ENCODE results near the gene EXOSC1. TPM values are rescaled to one million over a fixed set of nuclear protein-coding genes. Genes with fewer than 3 reads are reported as not detected.

Gene EXOSC1
- total RNA-seq, 1 experiment from 2014 or later: 60.3 TPM

DNA sequence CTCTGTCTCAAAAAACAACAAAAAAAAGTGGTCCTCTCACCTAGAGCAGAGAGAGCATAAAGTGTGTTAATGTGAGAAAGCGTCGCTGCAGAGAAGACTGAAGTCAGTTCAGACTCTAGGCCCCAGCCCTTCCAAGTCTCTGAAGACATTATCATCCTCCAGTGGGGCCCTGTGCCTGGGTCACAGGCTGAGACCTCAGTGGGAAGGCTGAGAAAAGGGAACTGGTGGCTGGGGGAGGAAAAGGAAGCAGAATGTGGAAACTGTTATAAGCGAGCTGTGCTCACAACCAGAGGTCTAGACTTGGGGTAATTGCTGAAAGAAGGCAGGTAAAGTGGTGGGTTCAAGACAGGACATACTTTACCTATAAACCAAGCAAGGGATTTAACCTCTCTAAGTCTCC lies 39.7 kb downstream of the EXOSC1 start:
- Histone ChIP-seq H3K27ac (ENCODE audit: low read length) (no peak overlapping the region), H3K36me3 (ENCODE audit: control insufficient read depth, insufficient read depth, low read length) (no peaks in the 10 kb centered on the region), H3K9me3 (ENCODE audit: control insufficient read depth, insufficient read depth, low read depth, low read length) (no peaks in the 10 kb centered on the region), H3K4me1 (ENCODE audit: control insufficient read depth, insufficient read depth, low read length) (no peaks in the 10 kb centered on the region), H3K27me3 (ENCODE audit: control insufficient read depth, insufficient read depth, low read length) (no peaks in the 10 kb centered on the region), H3K4me3 (ENCODE audit: low read depth in 2 of 2, low read length in 2 of 2) (no peak overlapping the region)
- intact Hi-C loops (cut with micrococcal nuclease; ENCODE audit: unreplicated experiment) (no loop called here), in situ Hi-C loops (cut with HindIII; ENCODE audit: low pct_unique_long_range_greater_than_20kb, low sequenced_read_pairs) (no loop called here)
- no TSS peak for BruUV-seq (replicated peaks)
- ChIA-PET CTCF (interaction anchor here (1.5 kb wide), 1 partner anchor 28 kb away, joined by 7 read pairs; no protein-coding TSS in a partner anchor), POLR2A (no interaction called here)
- DNase-seq (ENCODE audit: low read depth, low spot score): no peak
- no peak for ATAC-seq
- TF ChIP-seq SIN3A (IDR thresholded peaks at IDR 0.05; ENCODE audit: borderline replicate concordance, insufficient read depth, low read depth, low read length) (no peak), POLR2AphosphoS5 (IDR thresholded peaks at IDR 0.05; ENCODE audit: low read depth, low read length) (no peak), TCF7L2 (IDR thresholded peaks at IDR 0.05; ENCODE audit: low read depth, low read length) (no peak)
- TF ChIP-seq, protein P1, sequence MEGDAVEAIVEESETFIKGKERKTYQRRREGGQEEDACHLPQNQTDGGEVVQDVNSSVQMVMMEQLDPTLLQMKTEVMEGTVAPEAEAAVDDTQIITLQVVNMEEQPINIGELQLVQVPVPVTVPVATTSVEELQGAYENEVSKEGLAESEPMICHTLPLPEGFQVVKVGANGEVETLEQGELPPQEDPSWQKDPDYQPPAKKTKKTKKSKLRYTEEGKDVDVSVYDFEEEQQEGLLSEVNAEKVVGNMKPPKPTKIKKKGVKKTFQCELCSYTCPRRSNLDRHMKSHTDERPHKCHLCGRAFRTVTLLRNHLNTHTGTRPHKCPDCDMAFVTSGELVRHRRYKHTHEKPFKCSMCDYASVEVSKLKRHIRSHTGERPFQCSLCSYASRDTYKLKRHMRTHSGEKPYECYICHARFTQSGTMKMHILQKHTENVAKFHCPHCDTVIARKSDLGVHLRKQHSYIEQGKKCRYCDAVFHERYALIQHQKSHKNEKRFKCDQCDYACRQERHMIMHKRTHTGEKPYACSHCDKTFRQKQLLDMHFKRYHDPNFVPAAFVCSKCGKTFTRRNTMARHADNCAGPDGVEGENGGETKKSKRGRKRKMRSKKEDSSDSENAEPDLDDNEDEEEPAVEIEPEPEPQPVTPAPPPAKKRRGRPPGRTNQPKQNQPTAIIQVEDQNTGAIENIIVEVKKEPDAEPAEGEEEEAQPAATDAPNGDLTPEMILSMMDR (IDR thresholded peaks at IDR 0.05): no peak
- TF ChIP-seq, protein P2, sequence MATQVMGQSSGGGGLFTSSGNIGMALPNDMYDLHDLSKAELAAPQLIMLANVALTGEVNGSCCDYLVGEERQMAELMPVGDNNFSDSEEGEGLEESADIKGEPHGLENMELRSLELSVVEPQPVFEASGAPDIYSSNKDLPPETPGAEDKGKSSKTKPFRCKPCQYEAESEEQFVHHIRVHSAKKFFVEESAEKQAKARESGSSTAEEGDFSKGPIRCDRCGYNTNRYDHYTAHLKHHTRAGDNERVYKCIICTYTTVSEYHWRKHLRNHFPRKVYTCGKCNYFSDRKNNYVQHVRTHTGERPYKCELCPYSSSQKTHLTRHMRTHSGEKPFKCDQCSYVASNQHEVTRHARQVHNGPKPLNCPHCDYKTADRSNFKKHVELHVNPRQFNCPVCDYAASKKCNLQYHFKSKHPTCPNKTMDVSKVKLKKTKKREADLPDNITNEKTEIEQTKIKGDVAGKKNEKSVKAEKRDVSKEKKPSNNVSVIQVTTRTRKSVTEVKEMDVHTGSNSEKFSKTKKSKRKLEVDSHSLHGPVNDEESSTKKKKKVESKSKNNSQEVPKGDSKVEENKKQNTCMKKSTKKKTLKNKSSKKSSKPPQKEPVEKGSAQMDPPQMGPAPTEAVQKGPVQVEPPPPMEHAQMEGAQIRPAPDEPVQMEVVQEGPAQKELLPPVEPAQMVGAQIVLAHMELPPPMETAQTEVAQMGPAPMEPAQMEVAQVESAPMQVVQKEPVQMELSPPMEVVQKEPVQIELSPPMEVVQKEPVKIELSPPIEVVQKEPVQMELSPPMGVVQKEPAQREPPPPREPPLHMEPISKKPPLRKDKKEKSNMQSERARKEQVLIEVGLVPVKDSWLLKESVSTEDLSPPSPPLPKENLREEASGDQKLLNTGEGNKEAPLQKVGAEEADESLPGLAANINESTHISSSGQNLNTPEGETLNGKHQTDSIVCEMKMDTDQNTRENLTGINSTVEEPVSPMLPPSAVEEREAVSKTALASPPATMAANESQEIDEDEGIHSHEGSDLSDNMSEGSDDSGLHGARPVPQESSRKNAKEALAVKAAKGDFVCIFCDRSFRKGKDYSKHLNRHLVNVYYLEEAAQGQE (IDR thresholded peaks at IDR 0.05; ENCODE audit: insufficient read depth in 1 of 2, low read depth in 2 of 2, low read length in 1 of 2): no peak

DNA sequence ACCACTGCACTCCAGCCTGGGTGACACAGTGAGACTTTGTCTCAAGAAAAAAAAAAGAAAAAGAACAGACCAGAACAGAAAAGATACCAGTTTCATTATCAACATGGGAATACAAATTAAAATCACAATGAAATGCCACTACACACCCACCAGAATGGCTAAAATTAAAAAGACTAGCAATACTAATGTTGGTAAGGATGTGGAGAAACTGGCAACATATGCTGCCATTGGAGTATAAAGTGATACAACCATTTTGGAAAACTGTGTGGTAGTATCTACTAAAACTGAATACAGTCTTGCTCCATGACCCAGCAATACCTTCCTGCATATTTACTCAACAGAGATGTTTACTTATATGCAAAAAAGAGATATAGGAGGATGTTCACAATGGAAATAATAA lies 41.8 kb downstream of the EXOSC1 start:
- ChIA-PET POLR2A (no interaction called here), CTCF (interaction anchor here (0.5 kb wide), 1 partner anchor 9 kb away, joined by 5 read pairs; no protein-coding TSS in a partner anchor)
- in situ Hi-C loops (cut with HindIII; ENCODE audit: low pct_unique_long_range_greater_than_20kb, low sequenced_read_pairs) (no loop called here), intact Hi-C loops (cut with micrococcal nuclease; ENCODE audit: unreplicated experiment) (no loop called here)
- no peaks in the 10 kb centered on the region for H3K4me1 ChIP-seq (ENCODE audit: control insufficient read depth, insufficient read depth, low read length)
- H3K27ac ChIP-seq (ENCODE audit: low read length): no peak overlapping the region
- H3K27me3 ChIP-seq (ENCODE audit: control insufficient read depth, insufficient read depth, low read length): no peaks in the 10 kb centered on the region
- ATAC-seq (no peak), DNase-seq (ENCODE audit: low read depth, low spot score) (no peak)
- TF ChIP-seq SIN3A (IDR thresholded peaks at IDR 0.05; ENCODE audit: borderline replicate concordance, insufficient read depth, low read depth, low read length): no peak
- TF ChIP-seq TCF7L2 (IDR thresholded peaks at IDR 0.05; ENCODE audit: low read depth, low read length): no peak
- TF ChIP-seq POLR2AphosphoS5 (IDR thresholded peaks at IDR 0.05; ENCODE audit: low read depth, low read length): no peak
- TF ChIP-seq, protein P1 (IDR thresholded peaks at IDR 0.05): no peak
- TF ChIP-seq, protein P2 (IDR thresholded peaks at IDR 0.05; ENCODE audit: insufficient read depth in 1 of 2, low read depth in 2 of 2, low read length in 1 of 2): no peak
- BruUV-seq (replicated peaks): no TSS peak
- no peaks in the 10 kb centered on the region for H3K9me3 ChIP-seq (ENCODE audit: control insufficient read depth, insufficient read depth, low read depth, low read length)
- H3K4me3 ChIP-seq (ENCODE audit: low read depth in 2 of 2, low read length in 2 of 2): no peak overlapping the region
- no peaks in the 10 kb centered on the region for H3K36me3 ChIP-seq (ENCODE audit: control insufficient read depth, insufficient read depth, low read length)
